ENCODE results near the gene LZTR1. TPM values are rescaled to one million over a fixed set of nuclear protein-coding genes. Genes with fewer than 3 reads are reported as not detected.

The LZTR1 gene
- polyA plus RNA-seq, 1 of the 3 experiments (the other 2 are of a cell fraction): 37.7 TPM

DNA sequence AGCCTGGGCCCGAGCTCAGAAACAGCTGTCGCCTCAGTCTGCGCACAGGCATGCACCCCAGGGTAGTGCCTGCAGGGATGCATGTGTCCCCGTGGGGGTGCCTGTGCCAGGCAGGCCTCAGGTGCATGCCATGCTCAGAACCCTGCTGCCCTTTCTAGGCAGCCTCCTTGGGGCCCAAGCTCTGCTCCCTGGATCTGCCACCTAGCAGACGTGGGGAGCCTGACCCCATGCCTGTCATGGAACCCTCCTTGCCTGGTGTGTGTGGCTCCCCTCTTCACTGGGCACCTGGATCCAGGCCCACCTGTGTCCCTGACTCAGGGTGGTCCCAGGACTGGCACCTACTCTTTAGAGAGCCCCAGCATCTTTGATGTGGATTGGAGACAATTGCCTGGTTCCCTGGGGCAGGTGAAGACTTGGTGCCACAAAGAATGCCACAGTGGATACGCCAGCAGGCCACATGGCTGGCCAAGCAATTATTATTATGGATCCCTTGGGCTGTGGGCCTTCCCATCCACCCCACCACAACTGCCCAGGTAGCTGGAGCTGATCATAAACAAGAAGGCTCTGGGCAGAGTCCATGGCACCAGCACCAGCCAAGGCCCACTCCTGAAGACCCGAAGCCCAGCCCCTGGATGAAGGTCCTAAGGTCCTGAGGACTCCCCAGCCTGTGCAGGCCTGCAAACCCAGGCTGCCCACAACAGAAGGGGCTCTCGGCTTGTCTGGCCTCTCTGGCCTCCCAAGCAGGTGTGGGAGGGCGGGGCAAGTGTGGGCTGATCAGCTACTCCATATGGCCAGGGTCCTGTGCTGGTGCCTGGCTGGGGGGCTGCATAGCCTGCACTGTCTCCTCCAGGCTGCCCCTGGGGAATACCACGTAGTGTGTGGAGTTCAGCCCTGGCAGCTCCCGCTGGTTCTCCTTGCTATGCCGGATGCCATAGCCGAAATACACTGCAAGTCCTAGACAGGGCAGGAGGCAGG is 46.5 kb downstream of the LZTR1 start:
- DNase-seq: no peak
- WGBS (ENCODE audit: low lambda C conversion rate): 86% methylated on average over 4 of the region's 13 CpGs
- no peak overlapping the region for H2AFZ ChIP-seq (ENCODE audit: low read depth)
- H3K9me2 ChIP-seq: no peaks in the 10 kb centered on the region
- H3K36me3 ChIP-seq (replicated peaks in 1 of 2; ENCODE audit: control insufficient read depth in 1 of 2, insufficient read depth in 2 of 2, low read length in 1 of 2): no peaks in the 10 kb centered on the region
- no peak overlapping the region for H3K4me2 ChIP-seq
- ChIA-PET CTCF (no interaction called here), POLR2A (interaction anchor here (0.9 kb wide), 1 partner anchor 9 kb away, joined by 4 read pairs; no protein-coding TSS in a partner anchor)
- H4K20me1 ChIP-seq (ENCODE audit: insufficient read depth): no peaks in the 10 kb centered on the region
- no peak overlapping the region for H3K4me3 ChIP-seq (ENCODE audit: low read depth in 2 of 2, low read length in 1 of 2)
- no peaks in the 10 kb centered on the region for H3K79me2 ChIP-seq (ENCODE audit: insufficient read depth)
- H3K27me3 ChIP-seq (ENCODE audit: insufficient read depth): no peaks in the 10 kb centered on the region
- H3K9me3 ChIP-seq: no peaks in the 10 kb centered on the region
- no peaks in the 10 kb centered on the region for H3F3A ChIP-seq (replicated peaks; ENCODE audit: insufficient read depth)
- no peak overlapping the region for H3K9ac ChIP-seq
- TF ChIP-seq SIN3A (IDR thresholded peaks at IDR 0.05; ENCODE audit: borderline replicate concordance, low read depth, low read length) (no peak), EP300 (IDR thresholded peaks at IDR 0.05; ENCODE audit: borderline replicate concordance in 1 of 2, low read depth in 1 of 2, low read length in 1 of 2) (no peak), GATA2 (CRISPR knock-in tag; IDR thresholded peaks at IDR 0.05) (no peak), FOSL2 (IDR thresholded peaks at IDR 0.05; ENCODE audit: borderline replicate concordance, low read depth) (no peak), CHD2 (IDR thresholded peaks at IDR 0.05; ENCODE audit: low read length, partially characterized antibody) (no peak), MXI1 (IDR thresholded peaks at IDR 0.05; ENCODE audit: low read depth, low read length) (no peak), JUND (IDR thresholded peaks at IDR 0.05) (no peak), RCOR1 (IDR thresholded peaks at IDR 0.05; ENCODE audit: low read length) (no peak), USF2 (IDR thresholded peaks at IDR 0.05; ENCODE audit: borderline replicate concordance, low read depth, low read length) (no peak), NFIC (IDR thresholded peaks at IDR 0.05; ENCODE audit: borderline replicate concordance) (no peak), FOXJ3 (CRISPR knock-in tag; IDR thresholded peaks at IDR 0.05) (no peak), ELF1 (IDR thresholded peaks at IDR 0.05) (no peak), YY1 (IDR thresholded peaks at IDR 0.05; ENCODE audit: low read depth) (no peak), RXRA (IDR thresholded peaks at IDR 0.05; ENCODE audit: borderline replicate concordance, low read depth) (no peak), TAF1 (IDR thresholded peaks at IDR 0.05; ENCODE audit: borderline replicate concordance, low read depth, low read length) (no peak), SMC3 (IDR thresholded peaks at IDR 0.05; ENCODE audit: low read depth, low read length) (no peak), EZH2phosphoT487 (IDR thresholded peaks at IDR 0.05; ENCODE audit: borderline replicate concordance, low read depth) (no peak)
- TF ChIP-seq, protein P1, sequence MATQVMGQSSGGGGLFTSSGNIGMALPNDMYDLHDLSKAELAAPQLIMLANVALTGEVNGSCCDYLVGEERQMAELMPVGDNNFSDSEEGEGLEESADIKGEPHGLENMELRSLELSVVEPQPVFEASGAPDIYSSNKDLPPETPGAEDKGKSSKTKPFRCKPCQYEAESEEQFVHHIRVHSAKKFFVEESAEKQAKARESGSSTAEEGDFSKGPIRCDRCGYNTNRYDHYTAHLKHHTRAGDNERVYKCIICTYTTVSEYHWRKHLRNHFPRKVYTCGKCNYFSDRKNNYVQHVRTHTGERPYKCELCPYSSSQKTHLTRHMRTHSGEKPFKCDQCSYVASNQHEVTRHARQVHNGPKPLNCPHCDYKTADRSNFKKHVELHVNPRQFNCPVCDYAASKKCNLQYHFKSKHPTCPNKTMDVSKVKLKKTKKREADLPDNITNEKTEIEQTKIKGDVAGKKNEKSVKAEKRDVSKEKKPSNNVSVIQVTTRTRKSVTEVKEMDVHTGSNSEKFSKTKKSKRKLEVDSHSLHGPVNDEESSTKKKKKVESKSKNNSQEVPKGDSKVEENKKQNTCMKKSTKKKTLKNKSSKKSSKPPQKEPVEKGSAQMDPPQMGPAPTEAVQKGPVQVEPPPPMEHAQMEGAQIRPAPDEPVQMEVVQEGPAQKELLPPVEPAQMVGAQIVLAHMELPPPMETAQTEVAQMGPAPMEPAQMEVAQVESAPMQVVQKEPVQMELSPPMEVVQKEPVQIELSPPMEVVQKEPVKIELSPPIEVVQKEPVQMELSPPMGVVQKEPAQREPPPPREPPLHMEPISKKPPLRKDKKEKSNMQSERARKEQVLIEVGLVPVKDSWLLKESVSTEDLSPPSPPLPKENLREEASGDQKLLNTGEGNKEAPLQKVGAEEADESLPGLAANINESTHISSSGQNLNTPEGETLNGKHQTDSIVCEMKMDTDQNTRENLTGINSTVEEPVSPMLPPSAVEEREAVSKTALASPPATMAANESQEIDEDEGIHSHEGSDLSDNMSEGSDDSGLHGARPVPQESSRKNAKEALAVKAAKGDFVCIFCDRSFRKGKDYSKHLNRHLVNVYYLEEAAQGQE (IDR thresholded peaks at IDR 0.05; ENCODE audit: low read depth, low read length): no peak
- TF ChIP-seq, protein P2, sequence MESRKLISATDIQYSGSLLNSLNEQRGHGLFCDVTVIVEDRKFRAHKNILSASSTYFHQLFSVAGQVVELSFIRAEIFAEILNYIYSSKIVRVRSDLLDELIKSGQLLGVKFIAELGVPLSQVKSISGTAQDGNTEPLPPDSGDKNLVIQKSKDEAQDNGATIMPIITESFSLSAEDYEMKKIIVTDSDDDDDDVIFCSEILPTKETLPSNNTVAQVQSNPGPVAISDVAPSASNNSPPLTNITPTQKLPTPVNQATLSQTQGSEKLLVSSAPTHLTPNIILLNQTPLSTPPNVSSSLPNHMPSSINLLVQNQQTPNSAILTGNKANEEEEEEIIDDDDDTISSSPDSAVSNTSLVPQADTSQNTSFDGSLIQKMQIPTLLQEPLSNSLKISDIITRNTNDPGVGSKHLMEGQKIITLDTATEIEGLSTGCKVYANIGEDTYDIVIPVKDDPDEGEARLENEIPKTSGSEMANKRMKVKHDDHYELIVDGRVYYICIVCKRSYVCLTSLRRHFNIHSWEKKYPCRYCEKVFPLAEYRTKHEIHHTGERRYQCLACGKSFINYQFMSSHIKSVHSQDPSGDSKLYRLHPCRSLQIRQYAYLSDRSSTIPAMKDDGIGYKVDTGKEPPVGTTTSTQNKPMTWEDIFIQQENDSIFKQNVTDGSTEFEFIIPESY (IDR thresholded peaks at IDR 0.05; ENCODE audit: borderline replicate concordance, low read depth): no peak
- TF ChIP-seq, protein P3, sequence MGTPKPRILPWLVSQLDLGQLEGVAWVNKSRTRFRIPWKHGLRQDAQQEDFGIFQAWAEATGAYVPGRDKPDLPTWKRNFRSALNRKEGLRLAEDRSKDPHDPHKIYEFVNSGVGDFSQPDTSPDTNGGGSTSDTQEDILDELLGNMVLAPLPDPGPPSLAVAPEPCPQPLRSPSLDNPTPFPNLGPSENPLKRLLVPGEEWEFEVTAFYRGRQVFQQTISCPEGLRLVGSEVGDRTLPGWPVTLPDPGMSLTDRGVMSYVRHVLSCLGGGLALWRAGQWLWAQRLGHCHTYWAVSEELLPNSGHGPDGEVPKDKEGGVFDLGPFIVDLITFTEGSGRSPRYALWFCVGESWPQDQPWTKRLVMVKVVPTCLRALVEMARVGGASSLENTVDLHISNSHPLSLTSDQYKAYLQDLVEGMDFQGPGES (IDR thresholded peaks at IDR 0.05; ENCODE audit: low read depth, low read length): no peak
- H3K4me1 ChIP-seq (ENCODE audit: control insufficient read depth in 1 of 2, insufficient read depth in 2 of 2, low read depth in 1 of 2, low read length in 1 of 2): peaks cover 0 to 21% of the 10 kb centered on the region in 2 experiments; a peak in 1 of 4 replicates
- no peak overlapping the region for H3K27ac ChIP-seq (ENCODE audit: low read depth in 2 of 2, low read length in 1 of 2)

All from SK-N-SH (cell line).